Erythroblast (primary cell): ENCODE results near the gene KRT83.

Source experiments
- GATA1 ChIP-seq: IDR thresholded peaks from 2 replicates; pipeline ENCODE4 v1.6.1; 2011; ENCODE audit warnings: low read depth, mild to moderate bottlenecking, control low read depth, low read length, moderate library complexity
- POLR2A ChIP-seq: IDR thresholded peaks from 2 replicates; pipeline ENCODE4 v1.6.1; 2011; ENCODE audit warnings: mild to moderate bottlenecking, low read length

GRCh38 chr12:52313461-52313860 is 7.7 kb downstream of the KRT83 start:
- no peak for TF ChIP-seq POLR2A
- TF ChIP-seq GATA1: no peak
